ENCODE results near the gene LITAFD.
A peak's percentile ranks its signal among the peaks of the same experiment; 100 is the strongest.

LITAFD gene

GRCh38 chr16:8920645-8921346, 38.6 kb downstream of the LITAFD start:
- no peak for DNase-seq (ENCODE audit: low spot score)

GRCh38 chr16:8921347-8921984, 39.3 kb downstream of the LITAFD start:
- DNase-seq (ENCODE audit: low spot score): no peak

- DNase-seq (ENCODE audit: low spot score): no peak
Observed at GRCh38 chr16:8923199-8923598, 41.0 kb downstream of the LITAFD start.

- DNase-seq (ENCODE audit: low spot score): no peak
Observed at GRCh38 chr16:8924214-8924613, 42.1 kb downstream of the LITAFD start.

GRCh38 chr16:8925455-8925854, 43.3 kb downstream of the LITAFD start:
- DNase-seq (ENCODE audit: low spot score): no peak

GRCh38 chr16:8926827-8927226, 44.7 kb downstream of the LITAFD start:
- DNase-seq (ENCODE audit: low spot score): no peak

- DNase-seq (ENCODE audit: low spot score): no peak
Observed at GRCh38 chr16:8928467-8928957, 46.4 kb downstream of the LITAFD start.

GRCh38 chr16:8929086-8929748, 47.1 kb downstream of the LITAFD start:
- no peak for DNase-seq (ENCODE audit: low spot score)

- peak; percentile 38 for DNase-seq (ENCODE audit: low spot score)
Observed at GRCh38 chr16:8931859-8932258, 49.7 kb downstream of the LITAFD start.

GRCh38 chr16:8934601-8935000, 52.5 kb downstream of the LITAFD start:
- DNase-seq (ENCODE audit: low spot score): no peak

Measured in HuH-7 (cell line).